HG03066 (cell line): ENCODE data around the gene DCTPP1.

Experiments used
- ATAC-seq: cut with Tn5 transposase; IDR thresholded peaks from one replicate; pipeline ENCODE4 v1.9.1; 2021; ENCODE audit warnings: low read depth; ENCODE audit not compliant: unreplicated experiment

The DCTPP1 gene

GRCh38 chr16:30383521-30383920 is 46.3 kb downstream of the DCTPP1 start:
- no peak for ATAC-seq

DNA sequence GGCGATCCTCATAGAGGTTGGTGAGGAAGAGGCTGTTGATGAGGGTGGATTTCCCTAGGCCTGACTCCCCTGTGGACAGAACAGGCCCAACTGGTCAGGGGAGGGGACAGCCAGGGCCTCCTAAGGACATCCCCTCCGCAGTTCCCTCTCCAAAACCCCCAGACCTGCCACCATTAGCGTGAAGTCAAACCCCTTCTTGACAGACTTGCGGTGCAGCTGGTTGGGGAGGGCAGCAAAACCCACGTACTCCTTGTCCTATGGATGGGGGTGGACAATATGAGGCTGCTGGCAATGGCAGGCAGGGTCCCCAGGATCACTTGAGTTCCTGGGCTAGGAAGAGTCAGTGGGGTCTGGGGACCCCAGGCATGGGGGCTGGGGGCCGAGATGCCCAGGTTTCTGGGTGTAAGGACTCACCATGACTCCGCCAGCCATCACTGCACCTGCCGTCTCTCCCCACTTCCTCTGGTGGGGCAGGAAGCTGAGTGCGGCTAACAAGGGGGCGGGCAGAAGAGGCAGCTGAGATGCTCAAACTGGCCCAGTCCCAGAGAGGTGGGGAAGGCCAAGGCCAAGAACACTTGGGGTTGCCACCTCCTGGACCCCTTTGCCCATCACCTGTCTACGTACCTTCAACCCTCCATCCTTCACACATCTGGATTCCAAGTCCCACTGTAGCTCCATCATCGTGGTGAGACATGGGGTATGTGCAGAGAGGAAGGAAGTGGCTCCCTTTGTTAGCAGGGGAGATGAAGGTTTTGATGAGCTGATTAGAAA is 47.5 kb downstream of the DCTPP1 start, which contains the start of gene SEPTIN1:
Gene SEPTIN1 (minus strand): TSS at position 451 of the 771 bp plus-strand sequence. CDS start 19 bp downstream, at position 432.
- ATAC-seq = no peak

- no peak for ATAC-seq
Observed at GRCh38 chr16:30381291-30382041, 48.4 kb downstream of the DCTPP1 start.

GRCh38 chr16:30380803-30381208 is 49.0 kb downstream of the DCTPP1 start:
- no peak for ATAC-seq

- ATAC-seq = no peak
Observed at GRCh38 chr16:30380072-30380802, 49.6 kb downstream of the DCTPP1 start.

- no peak for ATAC-seq
Observed at GRCh38 chr16:30379158-30379783, 50.6 kb downstream of the DCTPP1 start.

DNA sequence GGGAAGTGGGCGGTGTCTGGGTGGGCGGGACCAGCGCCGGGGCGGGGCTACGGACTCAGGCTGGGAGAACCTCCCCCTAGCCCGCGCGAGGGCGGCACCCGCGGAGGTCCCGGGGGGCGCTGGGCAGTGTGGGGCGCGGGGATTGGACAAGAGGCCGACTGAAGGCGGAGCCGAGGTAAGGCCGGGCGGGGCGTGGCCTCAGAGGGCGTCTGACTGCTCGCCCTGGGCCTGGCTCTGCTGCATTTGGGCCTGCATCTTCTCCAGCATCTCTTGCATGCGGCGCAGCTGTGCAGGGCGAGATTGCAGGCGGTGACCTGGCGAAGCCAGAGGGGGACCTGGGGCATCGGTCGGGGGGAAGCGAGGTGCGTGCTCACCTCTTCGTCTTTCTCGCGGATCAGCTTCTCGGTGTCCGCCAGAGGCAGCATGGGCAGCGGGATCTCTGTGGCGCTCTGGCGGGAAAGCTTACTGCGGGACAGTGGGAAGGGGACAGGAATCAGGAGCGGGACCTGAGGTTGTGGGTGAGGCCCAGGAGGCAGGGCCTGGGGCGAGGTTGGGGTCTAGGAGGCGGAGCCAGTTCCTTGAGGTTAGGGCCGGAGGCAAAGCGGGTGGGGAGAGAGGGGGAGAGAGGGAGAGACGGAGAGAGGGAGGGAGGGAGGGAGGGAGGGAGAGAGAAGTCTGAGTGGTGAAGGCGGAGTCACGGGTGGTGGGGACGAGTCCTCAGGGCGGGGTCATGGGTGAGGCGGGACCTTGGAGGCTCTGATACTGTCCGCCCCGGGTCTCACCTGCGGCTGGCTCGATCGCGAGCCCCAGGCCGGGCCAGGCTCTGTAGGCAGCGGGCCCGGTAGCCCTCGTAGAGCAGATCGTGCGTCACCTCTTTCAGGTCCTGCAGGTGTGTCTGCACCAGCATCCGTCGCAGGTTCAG is 51.3 kb downstream of the DCTPP1 start:
- peak; percentile 81 for ATAC-seq

DNA sequence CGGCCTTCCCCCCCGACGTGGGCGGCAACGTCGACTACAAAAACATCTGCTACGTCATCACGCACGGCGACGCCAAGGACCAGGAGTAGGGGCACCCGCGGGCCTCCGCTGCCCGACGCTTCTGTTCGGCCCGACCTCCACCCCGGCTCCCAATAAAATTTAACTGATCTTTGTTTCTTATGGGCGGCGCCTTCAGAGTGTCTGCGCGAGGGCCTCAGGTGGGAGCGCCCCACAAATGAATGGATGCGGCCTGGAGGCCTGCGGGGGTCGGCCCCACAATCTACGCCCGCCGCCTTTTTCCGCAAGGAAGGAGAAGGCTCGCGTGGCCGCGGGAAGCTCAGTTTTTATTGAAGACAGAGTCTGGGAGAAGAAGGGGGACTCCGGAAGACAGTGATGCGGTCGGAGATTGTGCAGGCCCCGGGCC is 52.0 kb downstream of the DCTPP1 start:
- peak; percentile 36 for ATAC-seq

DNA sequence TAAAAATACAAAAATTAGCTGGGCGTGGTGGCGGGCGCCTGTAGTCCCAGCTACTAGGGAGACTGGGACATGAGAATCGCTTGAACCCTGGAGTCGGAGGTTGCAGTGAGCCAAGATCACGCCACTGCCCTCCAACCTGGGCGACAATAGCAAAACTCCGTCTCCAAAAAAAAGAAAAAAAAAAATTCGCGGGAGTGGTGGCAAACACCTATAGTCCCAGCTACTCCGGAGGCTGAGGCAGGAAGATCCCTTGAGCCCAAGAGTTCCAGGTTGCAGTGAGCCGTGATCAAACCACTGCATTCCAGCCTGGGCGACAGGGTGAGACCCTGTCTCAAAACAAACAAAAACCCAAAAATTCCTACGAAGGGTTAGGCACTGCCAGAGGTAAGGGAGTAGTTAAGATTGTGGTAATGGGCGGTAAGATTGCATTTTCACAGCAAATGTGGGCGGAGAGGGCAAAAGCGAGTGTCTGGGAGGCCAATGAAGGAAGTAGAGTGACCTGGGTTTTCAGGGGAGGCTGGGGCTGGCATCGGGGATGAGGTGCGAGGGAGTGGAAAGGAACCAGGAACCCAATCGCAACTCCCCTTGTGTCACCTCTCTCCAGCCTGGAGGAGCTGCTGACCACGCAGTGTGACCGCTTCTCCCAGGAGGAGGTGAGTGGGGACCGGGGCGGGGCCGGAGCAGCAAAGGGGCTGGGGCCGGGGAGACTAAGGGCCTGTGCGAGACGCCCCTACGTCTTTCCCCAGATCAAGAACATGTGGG is 52.6 kb downstream of the DCTPP1 start:
- ATAC-seq = no peak

DNA sequence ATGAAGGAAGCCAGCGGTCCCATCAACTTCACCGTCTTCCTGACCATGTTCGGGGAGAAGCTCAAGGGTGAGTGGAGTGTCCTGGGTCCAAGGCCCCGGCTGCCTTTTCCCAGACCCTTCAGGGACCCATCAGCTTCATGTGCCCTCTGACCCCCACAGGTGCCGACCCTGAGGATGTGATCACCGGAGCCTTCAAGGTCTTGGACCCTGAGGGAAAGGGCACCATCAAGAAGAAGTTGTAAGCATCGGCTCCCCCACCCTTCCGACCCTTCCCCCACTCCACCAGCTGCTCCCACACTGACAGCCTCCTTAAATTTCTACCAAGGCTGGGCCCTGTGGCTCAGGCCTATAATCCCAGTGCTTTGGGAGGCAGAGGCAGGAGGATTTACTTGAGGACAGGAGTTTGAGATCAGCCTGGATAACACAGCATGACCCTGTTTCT is 53.3 kb downstream of the DCTPP1 start:
- no peak for ATAC-seq

DNA sequence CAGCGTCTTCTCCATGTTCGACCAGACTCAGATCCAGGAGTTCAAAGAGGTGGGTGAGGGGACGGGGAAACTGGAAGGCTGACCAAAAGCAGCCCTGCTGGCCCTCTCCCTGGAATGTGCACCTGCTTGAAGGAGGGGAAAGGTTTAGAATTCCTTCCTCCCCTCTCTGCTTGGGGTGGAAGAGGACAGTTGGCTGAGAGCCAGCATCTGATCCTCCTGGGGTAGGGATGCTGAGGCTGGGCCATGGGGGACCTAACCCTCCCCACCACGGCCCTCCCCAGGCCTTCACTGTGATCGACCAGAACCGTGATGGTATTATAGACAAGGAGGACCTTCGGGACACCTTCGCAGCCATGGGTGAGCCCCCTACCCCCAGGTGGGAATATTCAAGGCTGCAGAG is 54.0 kb downstream of the DCTPP1 start:
- ATAC-seq = no peak

- no peak for ATAC-seq
Observed at GRCh38 chr16:30374538-30374937, 55.3 kb downstream of the DCTPP1 start, which contains the start of gene MYL11. TSS of gene MYL11 (plus strand) at chr16:30374802. CDS start at chr16:30374858, 56 bp downstream.
